ENCODE data around the gene PCCA.
"Not testable (repeated sequence)": the region's sequence is repeated elsewhere in the genome, so short reads cannot be mapped to it uniquely, and the experiment has no call there.

The PCCA gene

DNA sequence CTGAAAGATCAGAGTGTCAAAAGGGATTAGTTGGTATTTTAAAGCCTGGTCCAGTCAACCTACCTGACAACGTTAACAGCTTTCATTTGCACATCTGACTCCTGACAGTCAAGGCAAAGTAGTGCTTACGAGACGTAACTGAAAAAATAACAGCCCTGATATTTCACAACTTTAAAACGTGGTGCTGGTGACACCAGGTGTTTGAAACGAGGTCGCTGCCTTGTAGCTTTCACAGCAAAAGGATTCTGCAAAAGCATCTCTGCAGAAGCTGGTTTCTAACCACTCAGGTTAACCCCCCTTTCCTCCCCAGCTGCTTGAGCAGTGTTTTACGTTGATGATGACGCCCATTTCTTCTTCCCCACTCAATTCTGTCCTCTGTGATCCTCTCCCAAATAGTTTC lies 476.4 kb downstream of the PCCA start:
- Histone ChIP-seq H3K4me3 (ENCODE audit: low read depth in 1 of 2, low read length in 2 of 2) (no peak overlapping the region), H3K9ac (ENCODE audit: low read depth, low read length) (no peak overlapping the region), H4K20me1 (ENCODE audit: insufficient read depth, low read length) (no peaks in the 10 kb centered on the region), H2AFZ (ENCODE audit: low read depth, low read length) (no peak overlapping the region), H3K4me1 (ENCODE audit: insufficient read depth, low read length) (no peaks in the 10 kb centered on the region), H3K9me3 (ENCODE audit: insufficient read depth, low read length, severe bottlenecking) (peaks cover 4% of the 10 kb centered on the region), H3K4me2 (ENCODE audit: insufficient read depth, low read length) (no peak overlapping the region), H3K36me3 (ENCODE audit: insufficient read depth, low read length) (no peaks in the 10 kb centered on the region), H3K27ac (ENCODE audit: low read length) (no peak overlapping the region), H3K27me3 (ENCODE audit: insufficient read depth, low read length, poor library complexity) (no peaks in the 10 kb centered on the region), H3K79me2 (ENCODE audit: insufficient read depth, low read length) (no peaks in the 10 kb centered on the region)
- ATAC-seq (ENCODE audit: insufficient read depth, low read depth) = peak; percentile 70
- DNase-seq = peak; percentile 20
- TF ChIP-seq CTCF (IDR thresholded peaks at IDR 0.05; ENCODE audit: borderline replicate concordance, extremely low read depth, low read length, poor library complexity, severe bottlenecking) = peak; percentile 11
- no peak for TF ChIP-seq EZH2 (IDR thresholded peaks at IDR 0.05; ENCODE audit: borderline replicate concordance, low read depth, low read length, severe bottlenecking)

- TF ChIP-seq EZH2 (IDR thresholded peaks at IDR 0.05; ENCODE audit: borderline replicate concordance, low read depth, low read length, severe bottlenecking) (no peak), CTCF (IDR thresholded peaks at IDR 0.05; ENCODE audit: borderline replicate concordance, extremely low read depth, low read length, poor library complexity, severe bottlenecking) (no peak)
- no peak for ATAC-seq (ENCODE audit: insufficient read depth, low read depth)
- H3K4me3 ChIP-seq (ENCODE audit: low read depth in 1 of 2, low read length in 2 of 2) = no peak overlapping the region
Measured at GRCh38 chr13:100566543-100566942, 477.6 kb downstream of the PCCA start.

DNA sequence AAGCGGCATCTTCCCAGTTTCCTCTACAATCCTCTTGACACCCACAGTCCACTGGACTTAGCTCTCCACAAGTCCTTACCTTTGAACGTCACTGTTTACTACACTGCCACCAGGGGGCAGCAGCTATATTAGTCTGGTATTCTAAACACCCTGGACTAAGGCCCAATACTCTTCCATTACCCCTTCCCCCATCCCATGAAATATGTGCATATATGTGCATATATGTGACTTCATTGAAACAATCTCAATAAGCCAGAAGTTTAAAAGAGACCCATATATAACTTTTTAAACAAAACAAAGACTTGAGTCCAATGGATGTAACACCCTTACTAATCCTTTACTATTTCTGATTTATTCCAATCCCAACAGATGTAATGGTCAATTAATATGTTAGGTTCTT lies 484.2 kb downstream of the PCCA start:
- Histone ChIP-seq H3K79me2 (ENCODE audit: insufficient read depth, low read length) (no peaks in the 10 kb centered on the region), H3K27ac (ENCODE audit: low read length) (no peak overlapping the region), H3K4me1 (ENCODE audit: insufficient read depth, low read length) (peaks cover 7% of the 10 kb centered on the region; the same call in 1 of the 2 replicates), H3K9me3 (ENCODE audit: insufficient read depth, low read length, severe bottlenecking) (no peaks in the 10 kb centered on the region), H3K27me3 (ENCODE audit: insufficient read depth, low read length, poor library complexity) (no peaks in the 10 kb centered on the region), H3K9ac (ENCODE audit: low read depth, low read length) (no peak overlapping the region), H3K36me3 (ENCODE audit: insufficient read depth, low read length) (no peaks in the 10 kb centered on the region), H4K20me1 (ENCODE audit: insufficient read depth, low read length) (no peaks in the 10 kb centered on the region), H3K4me2 (ENCODE audit: insufficient read depth, low read length) (no peak overlapping the region), H2AFZ (ENCODE audit: low read depth, low read length) (no peak overlapping the region), H3K4me3 (ENCODE audit: low read depth in 1 of 2, low read length in 2 of 2) (no peak overlapping the region)
- TF ChIP-seq EZH2 (IDR thresholded peaks at IDR 0.05; ENCODE audit: borderline replicate concordance, low read depth, low read length, severe bottlenecking) (no peak), CTCF (IDR thresholded peaks at IDR 0.05; ENCODE audit: borderline replicate concordance, extremely low read depth, low read length, poor library complexity, severe bottlenecking) (peak; percentile 90)
- DNase-seq = peak; percentile 68
- peak; percentile 96 for ATAC-seq (ENCODE audit: insufficient read depth, low read depth)

More at GRCh38 chr13:100566543-100566942, 477.6 kb downstream of the PCCA start:
- Histone ChIP-seq H3K79me2 (ENCODE audit: insufficient read depth, low read length) (no peaks in the 10 kb centered on the region), H3K27me3 (ENCODE audit: insufficient read depth, low read length, poor library complexity) (no peaks in the 10 kb centered on the region), H3K36me3 (ENCODE audit: insufficient read depth, low read length) (no peaks in the 10 kb centered on the region), H3K9me3 (ENCODE audit: insufficient read depth, low read length, severe bottlenecking) (peaks cover 4% of the 10 kb centered on the region), H3K9ac (ENCODE audit: low read depth, low read length) (no peak overlapping the region), H3K27ac (ENCODE audit: low read length) (no peak overlapping the region), H3K4me1 (ENCODE audit: insufficient read depth, low read length) (no peaks in the 10 kb centered on the region), H3K4me2 (ENCODE audit: insufficient read depth, low read length) (no peak overlapping the region), H4K20me1 (ENCODE audit: insufficient read depth, low read length) (no peaks in the 10 kb centered on the region), H2AFZ (ENCODE audit: low read depth, low read length) (no peak overlapping the region)
- no peak for DNase-seq

GRCh38 chr13:100577239-100577638 lies 488.3 kb downstream of the PCCA start:
- not testable (repeated sequence) for H3K27ac ChIP-seq (ENCODE audit: low read length); H3K4me2 ChIP-seq (ENCODE audit: insufficient read depth, low read length); H3K9ac ChIP-seq (ENCODE audit: low read depth, low read length); H3K79me2 ChIP-seq (ENCODE audit: insufficient read depth, low read length); H3K4me3 ChIP-seq (ENCODE audit: low read depth in 1 of 2, low read length in 2 of 2); H2AFZ ChIP-seq (ENCODE audit: low read depth, low read length); H3K27me3 ChIP-seq (ENCODE audit: insufficient read depth, low read length, poor library complexity); H3K36me3 ChIP-seq (ENCODE audit: insufficient read depth, low read length); H3K9me3 ChIP-seq (ENCODE audit: insufficient read depth, low read length, severe bottlenecking); H4K20me1 ChIP-seq (ENCODE audit: insufficient read depth, low read length); DNase-seq; H3K4me1 ChIP-seq (ENCODE audit: insufficient read depth, low read length); ATAC-seq (ENCODE audit: insufficient read depth, low read depth)

Data from DND-41 (cell line).